Body of pancreas (tissue), 4 donors: Measurements from ENCODE around the gene BMP10.

Source experiments
- CTCF ChIP-seq, 7 experiments: fragments of 450-650 bp in 4 of 7; fragments of 200-600 bp in 3 of 7; sonication (generic) in 3 of 7; IDR thresholded peaks; one replicate each; pipeline ENCODE4 v1.5.1; 2016 to 2019; ENCODE audit warnings: antibody characterized with exemption in 7 of 7
- POLR2A ChIP-seq, 3 donors: fragments of 450-650 bp; IDR thresholded peaks; one replicate each; pipeline ENCODE4 v1.6.1; 2016; ENCODE audit warnings: antibody characterized with exemption in 3 of 3, mild to moderate bottlenecking in 2 of 3

DNA sequence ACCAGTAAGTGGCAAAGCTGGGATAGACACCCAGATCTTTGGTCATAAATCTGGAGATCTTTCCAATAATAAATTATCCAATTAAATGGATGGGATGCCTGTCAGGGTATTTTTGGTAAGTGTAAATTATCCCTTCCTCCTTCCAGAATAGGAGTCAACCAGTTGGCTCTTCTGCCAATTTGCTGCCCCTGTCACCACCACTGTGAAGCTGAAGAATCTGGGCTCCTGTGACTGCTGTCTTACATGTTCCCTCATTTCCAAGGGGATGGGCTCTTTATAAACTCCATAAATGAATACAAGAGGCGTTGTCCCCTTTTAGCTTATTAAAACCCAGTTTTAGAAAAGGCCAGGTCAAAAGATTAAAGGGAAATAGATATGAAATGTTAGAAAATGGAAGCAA is 17.8 kb upstream of the BMP10 start:
- TF ChIP-seq CTCF (IDR thresholded peaks at IDR 0.05) (no peak), POLR2A (IDR thresholded peaks at IDR 0.05) (no peak)
